ENCODE measurements around the gene HTT. TPM values are rescaled to one million over a fixed set of nuclear protein-coding genes. Genes with fewer than 3 reads are reported as not detected.

The HTT gene
- polyA plus RNA-seq, 2 of the 4 experiments (the other 2 are of a cell fraction): 14.5 to 16.9 TPM

GRCh38 chr4:3108211-3108610 is 33.7 kb downstream of the HTT start:
- FAIRE-seq: no peak
- no peak for ATAC-seq
- Histone ChIP-seq H3K27ac (no peak overlapping the region), H3K4me2 (no peak overlapping the region), H3K4me1 (peaks cover 4% of the 10 kb centered on the region; the same call in 2 of the 3 replicates), H3K9me3 (no peaks in the 10 kb centered on the region), H3K4me3 (no peak overlapping the region)
- 91% methylated on average over 3 of the region's 3 CpGs for WGBS (ENCODE audit: missing lambda C conversion rate)
- DNase-seq (ENCODE audit: low read depth in 1 of 2, low spot score in 1 of 2): no peak
- TF ChIP-seq REST (IDR thresholded peaks at IDR 0.05) (no peak), HOXB5 (CRISPR knock-in tag; IDR thresholded peaks at IDR 0.05) (no peak), HOXA7 (CRISPR knock-in tag; IDR thresholded peaks at IDR 0.05) (no peak), RCOR1 (IDR thresholded peaks at IDR 0.05; ENCODE audit: low read depth, low read length) (no peak), SREBF2 (IDR thresholded peaks at IDR 0.05) (no peak), POLR2AphosphoS2 (conservative IDR thresholded peaks at IDR 0.05; ENCODE audit: low read length) (no peak), JUNB (IDR thresholded peaks at IDR 0.05) (no peak), HEYL (CRISPR knock-in tag; IDR thresholded peaks at IDR 0.05) (no peak), GATA3 (IDR thresholded peaks at IDR 0.05; ENCODE audit: borderline replicate concordance) (no peak), MYC (IDR thresholded peaks at IDR 0.05; ENCODE audit: borderline replicate concordance, low read length) (no peak), NR3C1 (IDR thresholded peaks at IDR 0.05) (no peak), CHD2 (IDR thresholded peaks at IDR 0.05; ENCODE audit: low read length, partially characterized antibody) (no peak)
- POLR2A ChIA-PET: no interaction called here
- CTCF ChIA-PET: interaction anchor here (1.0 to 2.3 kb wide), 7 partner anchors 7 to 772 kb away, joined by 3 to 22 read pairs (median 12); no protein-coding TSS in a partner anchor

DNA sequence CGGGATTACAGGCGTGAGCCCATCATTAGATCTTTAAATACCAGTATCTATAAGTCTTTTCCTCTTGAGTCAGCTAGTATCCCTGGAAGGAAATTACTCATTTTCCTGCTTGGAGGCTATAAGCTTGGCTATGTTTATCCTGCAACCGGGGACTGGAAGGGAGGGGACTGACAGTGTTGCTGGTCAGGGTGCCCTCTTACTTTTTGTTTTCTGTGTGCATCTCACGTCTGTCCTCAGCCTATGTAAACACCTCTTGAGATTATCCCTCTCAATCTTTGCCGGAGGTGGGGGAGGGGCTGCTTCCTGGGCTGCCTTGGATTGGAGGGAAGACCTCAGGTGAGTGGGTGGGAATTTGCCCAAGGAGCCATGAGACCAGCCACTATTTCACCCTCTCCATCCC is 37.0 kb downstream of the HTT start:
- POLR2A ChIA-PET: no interaction called here
- DNase-seq (ENCODE audit: low read depth in 1 of 2, low spot score in 1 of 2): no peak
- TF ChIP-seq FOSB (CRISPR knock-in tag; IDR thresholded peaks at IDR 0.05): no peak
- no peak for TF ChIP-seq BCL3 (IDR thresholded peaks at IDR 0.05)
- no peak for TF ChIP-seq CBX8 (IDR thresholded peaks at IDR 0.05)
- no peak for FAIRE-seq
- Histone ChIP-seq H3K4me3 (no peak overlapping the region), H3K9me3 (no peaks in the 10 kb centered on the region), H3K4me2 (no peak overlapping the region), H3K27ac (no peak overlapping the region), H3K4me1 (peaks cover 4% of the 10 kb centered on the region; the same call in 2 of the 3 replicates)
- CTCF ChIA-PET: interaction anchor here (0.8 to 0.9 kb wide), 2 partner anchors 9 to 82 kb away, joined by 3 read pairs; no protein-coding TSS in a partner anchor
- WGBS (ENCODE audit: missing lambda C conversion rate): 86% methylated on average over 5 of the region's 5 CpGs
- no peak for ATAC-seq

DNA sequence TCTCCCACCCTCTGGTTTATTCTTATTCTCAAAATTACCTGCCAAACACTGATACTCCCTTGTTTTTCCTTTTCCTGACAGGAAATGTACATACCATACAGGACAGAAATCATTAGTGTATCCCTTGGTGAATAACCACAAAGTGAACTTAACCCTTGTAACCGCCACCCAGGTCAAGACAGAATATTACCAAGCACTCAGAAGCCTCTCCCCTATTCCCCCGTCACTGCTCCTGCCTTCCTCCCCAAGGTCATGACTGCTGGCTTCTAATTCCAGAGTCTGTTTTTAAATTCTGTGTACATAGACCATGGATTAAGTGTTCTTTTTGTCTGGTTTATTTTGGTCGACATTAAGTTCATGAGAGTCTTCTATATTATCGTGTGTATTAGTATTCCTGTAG is 37.7 kb downstream of the HTT start:
- ChIA-PET POLR2A (no interaction called here), CTCF (interaction anchor here (0.8 to 1.8 kb wide), 3 partner anchors 9 to 81 kb away, joined by 3 to 4 read pairs (median 3); no protein-coding TSS in a partner anchor)
- no peak overlapping the region for H3K4me3 ChIP-seq
- FAIRE-seq (no peak), DNase-seq (ENCODE audit: low read depth in 1 of 2, low spot score in 1 of 2) (no peak), ATAC-seq (no peak)
- H3K4me1 ChIP-seq: no peaks in the 10 kb centered on the region
- 93% methylated on average over 4 of the region's 4 CpGs for whole genome bisulfite sequencing (ENCODE audit: missing lambda C conversion rate)
- no peak for TF ChIP-seq HOXB13 (CRISPR knock-in tag; IDR thresholded peaks at IDR 0.05; ENCODE audit: low read depth)
- TF ChIP-seq JUNB (IDR thresholded peaks at IDR 0.05): no peak
- no peak for TF ChIP-seq CBX2 (IDR thresholded peaks at IDR 0.05; ENCODE audit: borderline replicate concordance, low read depth)
- no peak for TF ChIP-seq ATOH8 (CRISPR knock-in tag; IDR thresholded peaks at IDR 0.05; ENCODE audit: low read depth)
- TF ChIP-seq RFX5 (IDR thresholded peaks at IDR 0.05): no peak
- TF ChIP-seq ZFP36 (IDR thresholded peaks at IDR 0.05; ENCODE audit: borderline replicate concordance, partially characterized antibody): no peak
- no peak for TF ChIP-seq PBX3 (IDR thresholded peaks at IDR 0.05)
- TF ChIP-seq HOXB5 (CRISPR knock-in tag; IDR thresholded peaks at IDR 0.05): no peak
- TF ChIP-seq MAZ (IDR thresholded peaks at IDR 0.05; ENCODE audit: borderline replicate concordance, low read depth, low read length): no peak
- TF ChIP-seq RARB (CRISPR knock-in tag; IDR thresholded peaks at IDR 0.05): no peak
- no peak overlapping the region for H3K4me2 ChIP-seq
- no peak overlapping the region for H3K27ac ChIP-seq
- H3K9me3 ChIP-seq: no peaks in the 10 kb centered on the region
